Left ventricle myocardium inferior (tissue), 1 donor: ENCODE data around the gene HMCES. TPM values are rescaled to one million over a fixed set of nuclear protein-coding genes. Genes with fewer than 3 reads are reported as not detected.

Source experiments
- DNase-seq: peaks from one replicate; pipeline ENCODE4 v3.0.0-alpha.2; 2020
- H3K27ac ChIP-seq: fragments of 200-600 bp; replicated peaks from 2 replicates; pipeline ENCODE4 v1.8.0; 2021
- H3K27me3 ChIP-seq: fragments of 200-600 bp; 2 replicates; pipeline ENCODE4 v1.8.0; 2021; ENCODE audit warnings: low read depth
- H3K36me3 ChIP-seq: fragments of 200-600 bp; 2 replicates; pipeline ENCODE4 v1.8.0; 2021
- H3K4me1 ChIP-seq: fragments of 200-600 bp; 2 replicates; pipeline ENCODE4 v1.8.0; 2021
- H3K4me3 ChIP-seq: fragments of 200-600 bp; 2 replicates; pipeline ENCODE4 v1.8.0; 2021; ENCODE audit warnings: mild to moderate bottlenecking, moderate library complexity
- H3K9me3 ChIP-seq: fragments of 200-600 bp; replicated peaks from 2 replicates; pipeline ENCODE4 v1.8.0; 2021
- intact Hi-C: fragments of 100-400 bp; cut with micrococcal nuclease; formaldehyde crosslinking; loops from one replicate; pipeline ENCODE4 v1.11.0; 2022
- total RNA-seq: library from RNA; stranded (reverse); fragmentation: NEBNext Ultra II Directional; extraction: Animal tissue kit (Norgen Biotek cat#: 25700); gene quantifications from one replicate; pipeline ENCODE4 v1.2.1, GENCODE V29; 2021
- TF ChIP-seq, protein P1 (sequence below): fragments of 200-600 bp; IDR thresholded peaks from 2 replicates; pipeline ENCODE4 v1.8.0; 2021; ENCODE audit warnings: antibody characterized with exemption, mild to moderate bottlenecking, borderline replicate concordance
- donor health status: DM: no; HTN: yes; CAD: no; lungs with severe emphysema.

HMCES gene
- total RNA-seq, 1 donor from 2014 or later, result 38.5 TPM

DNA sequence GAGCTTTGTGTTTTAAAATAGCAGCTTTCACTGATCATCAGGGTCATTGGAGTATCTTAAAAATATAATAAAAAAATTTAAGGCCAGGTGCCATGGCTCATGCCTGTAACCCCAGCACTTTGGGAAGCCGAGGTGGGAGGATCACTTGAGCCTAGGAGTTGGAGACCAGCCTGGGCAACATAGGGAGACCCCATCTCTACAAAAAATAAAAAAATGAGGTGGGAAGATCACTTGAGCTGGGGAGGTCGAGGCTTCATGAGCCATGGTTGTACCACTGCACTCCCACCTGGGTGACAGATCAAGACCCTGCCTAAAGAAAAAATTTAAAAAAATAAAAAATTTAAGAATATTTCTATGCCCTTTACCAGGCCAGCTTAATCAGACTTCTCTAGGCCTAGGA, 1.5 kb downstream of the HMCES start:
- Histone ChIP-seq H3K27me3 (no peaks in the 10 kb centered on the region), H3K9me3 (no peaks in the 10 kb centered on the region), H3K4me3 (peak overlapping the region; percentile 97), H3K36me3 (peaks cover 26% of the 10 kb centered on the region), H3K4me1 (peaks cover 56% of the 10 kb centered on the region), H3K27ac (peak overlapping the region; percentile 97)
- TF ChIP-seq, protein P1, sequence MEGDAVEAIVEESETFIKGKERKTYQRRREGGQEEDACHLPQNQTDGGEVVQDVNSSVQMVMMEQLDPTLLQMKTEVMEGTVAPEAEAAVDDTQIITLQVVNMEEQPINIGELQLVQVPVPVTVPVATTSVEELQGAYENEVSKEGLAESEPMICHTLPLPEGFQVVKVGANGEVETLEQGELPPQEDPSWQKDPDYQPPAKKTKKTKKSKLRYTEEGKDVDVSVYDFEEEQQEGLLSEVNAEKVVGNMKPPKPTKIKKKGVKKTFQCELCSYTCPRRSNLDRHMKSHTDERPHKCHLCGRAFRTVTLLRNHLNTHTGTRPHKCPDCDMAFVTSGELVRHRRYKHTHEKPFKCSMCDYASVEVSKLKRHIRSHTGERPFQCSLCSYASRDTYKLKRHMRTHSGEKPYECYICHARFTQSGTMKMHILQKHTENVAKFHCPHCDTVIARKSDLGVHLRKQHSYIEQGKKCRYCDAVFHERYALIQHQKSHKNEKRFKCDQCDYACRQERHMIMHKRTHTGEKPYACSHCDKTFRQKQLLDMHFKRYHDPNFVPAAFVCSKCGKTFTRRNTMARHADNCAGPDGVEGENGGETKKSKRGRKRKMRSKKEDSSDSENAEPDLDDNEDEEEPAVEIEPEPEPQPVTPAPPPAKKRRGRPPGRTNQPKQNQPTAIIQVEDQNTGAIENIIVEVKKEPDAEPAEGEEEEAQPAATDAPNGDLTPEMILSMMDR, result no peak
- DNase-seq, result no peak
- intact Hi-C loops, result no loop called here

DNA sequence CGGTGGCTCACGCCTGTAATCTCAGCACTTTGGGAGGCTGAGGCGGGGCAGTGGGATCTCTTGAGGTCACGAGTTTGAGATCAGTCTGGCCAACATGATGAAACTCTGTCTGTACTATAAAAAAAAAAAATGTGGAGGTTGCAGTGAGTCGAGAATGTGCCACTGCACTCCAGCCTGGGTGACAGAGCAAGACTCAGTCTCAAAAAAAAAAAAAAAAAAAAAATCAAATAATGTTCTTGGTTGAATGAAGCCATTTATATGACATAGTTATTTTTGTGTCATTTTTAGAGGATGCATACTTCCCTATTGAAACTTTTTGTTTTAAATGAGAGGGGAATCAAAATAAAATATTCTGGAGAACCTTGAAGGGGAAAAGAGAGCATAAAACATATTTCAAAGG, 3.1 kb downstream of the HMCES start:
- no peaks in the 10 kb centered on the region for H3K9me3 ChIP-seq
- H3K36me3 ChIP-seq, result peaks cover 10% of the 10 kb centered on the region
- intact Hi-C loops, result no loop called here
- H3K4me3 ChIP-seq, result no peak overlapping the region
- peaks cover 56% of the 10 kb centered on the region for H3K4me1 ChIP-seq
- no peak for DNase-seq
- no peaks in the 10 kb centered on the region for H3K27me3 ChIP-seq
- TF ChIP-seq, protein P1, result no peak
- no peak overlapping the region for H3K27ac ChIP-seq

DNA sequence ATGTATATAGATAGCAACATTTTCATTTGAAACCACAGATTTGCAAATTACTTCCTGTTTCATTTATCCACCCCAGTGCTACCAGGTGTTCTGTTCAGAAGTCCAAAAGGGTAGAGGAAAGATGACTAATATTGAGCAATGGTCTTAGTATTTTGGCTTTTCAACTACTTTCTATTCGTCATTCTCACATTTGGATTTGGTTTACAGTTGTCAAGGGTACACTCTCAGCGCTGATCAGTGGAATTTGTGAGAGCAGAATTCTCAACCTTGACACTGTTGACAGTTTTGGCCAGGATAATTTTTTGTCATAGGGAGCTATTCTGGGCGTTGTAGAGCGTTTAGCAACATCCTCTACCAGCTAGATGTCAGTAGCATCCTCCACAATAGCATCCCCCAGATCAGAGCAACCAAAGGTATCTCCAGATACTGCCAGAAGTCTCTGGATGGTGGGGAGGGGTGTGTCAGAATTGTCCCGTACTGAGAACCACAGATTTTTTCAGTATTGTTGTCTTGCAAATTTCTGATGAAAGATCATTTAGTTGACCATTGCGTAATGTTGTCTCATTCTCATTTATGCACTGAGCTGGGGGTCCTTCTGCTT, 4.2 kb downstream of the HMCES start:
- no peak for DNase-seq
- Histone ChIP-seq H3K4me3 (no peak overlapping the region), H3K4me1 (peaks cover 52% of the 10 kb centered on the region), H3K36me3 (peaks cover 10% of the 10 kb centered on the region), H3K27ac (no peak overlapping the region), H3K9me3 (no peaks in the 10 kb centered on the region), H3K27me3 (no peaks in the 10 kb centered on the region)
- TF ChIP-seq, protein P1, result no peak
- intact Hi-C loops, result no loop called here

DNA sequence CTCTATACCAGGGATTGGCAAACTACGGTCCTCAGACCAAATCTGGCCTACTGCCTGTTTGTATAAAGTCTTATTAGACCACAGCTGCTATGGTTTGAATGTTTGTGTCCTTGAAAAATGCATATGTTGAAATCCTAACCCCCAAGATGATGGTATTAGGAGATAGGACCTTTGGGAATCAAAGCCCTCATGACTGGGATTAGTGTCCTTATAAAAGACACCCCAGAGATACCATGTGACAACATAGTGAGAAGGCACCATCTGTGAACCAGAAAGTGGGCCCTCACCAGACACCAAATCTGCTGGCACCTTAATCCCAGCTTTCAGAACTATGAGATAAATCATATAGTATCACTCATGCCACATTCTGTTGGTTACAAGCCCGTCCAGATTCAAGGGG, 7.4 kb downstream of the HMCES start:
- Histone ChIP-seq H3K27ac (no peak overlapping the region), H3K36me3 (peaks cover 38% of the 10 kb centered on the region), H3K27me3 (no peaks in the 10 kb centered on the region), H3K4me1 (peaks cover 22% of the 10 kb centered on the region), H3K4me3 (no peak overlapping the region), H3K9me3 (no peaks in the 10 kb centered on the region)
- DNase-seq, result no peak
- TF ChIP-seq, protein P1, result no peak
- intact Hi-C loops, result no loop called here

DNA sequence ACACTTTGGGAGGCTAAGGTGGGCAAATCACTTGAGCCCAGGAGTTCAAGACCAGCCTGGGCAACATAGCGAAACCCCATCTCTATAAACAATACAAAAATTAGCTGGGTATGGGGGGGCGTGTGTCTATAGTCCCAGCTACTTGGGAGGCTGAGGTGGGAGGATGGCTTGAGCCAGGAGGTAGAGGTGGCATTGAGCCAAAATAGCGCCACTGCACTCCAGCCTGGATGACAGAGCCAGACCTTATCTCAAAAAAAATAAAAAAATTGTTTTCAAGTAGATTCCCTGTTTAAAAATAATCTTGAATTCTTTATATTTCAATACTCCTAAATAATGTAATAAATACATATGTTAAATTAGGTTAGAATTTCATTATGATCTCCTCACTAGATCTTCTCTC, 9.8 kb downstream of the HMCES start:
- no peaks in the 10 kb centered on the region for H3K9me3 ChIP-seq
- H3K4me3 ChIP-seq, result no peak overlapping the region
- TF ChIP-seq, protein P1, result no peak
- intact Hi-C loops, result no loop called here
- DNase-seq, result no peak
- no peak overlapping the region for H3K27ac ChIP-seq
- no peaks in the 10 kb centered on the region for H3K27me3 ChIP-seq
- H3K4me1 ChIP-seq, result no peaks in the 10 kb centered on the region
- peaks cover 61% of the 10 kb centered on the region for H3K36me3 ChIP-seq
